GM19438 (cell line): ENCODE measurements around the gene CHD5.

Experiments
- ATAC-seq: cut with Tn5 transposase; IDR thresholded peaks from one replicate; pipeline ENCODE4 v1.9.1; 2021; ENCODE audit warnings: low read depth; ENCODE audit not compliant: unreplicated experiment

CHD5 gene

GRCh38 chr1:6177681-6178380, 2.3 kb downstream of the CHD5 start:
- no peak for ATAC-seq

- no peak for ATAC-seq
Observed at GRCh38 chr1:6176779-6177178, 3.3 kb downstream of the CHD5 start.

GRCh38 chr1:6175411-6175828, 4.7 kb downstream of the CHD5 start:
- no peak for ATAC-seq

- ATAC-seq, result no peak
Observed at GRCh38 chr1:6174621-6175410, 5.3 kb downstream of the CHD5 start.

- no peak for ATAC-seq
Observed at GRCh38 chr1:6172549-6172948, 7.6 kb downstream of the CHD5 start.

- ATAC-seq, result no peak
Observed at GRCh38 chr1:6171548-6172124, 8.5 kb downstream of the CHD5 start.

GRCh38 chr1:6170742-6171201, 9.3 kb downstream of the CHD5 start:
- ATAC-seq, result no peak

GRCh38 chr1:6170116-6170741, 9.9 kb downstream of the CHD5 start:
- no peak for ATAC-seq

GRCh38 chr1:6168947-6169586, 11.1 kb downstream of the CHD5 start:
- ATAC-seq, result no peak

- ATAC-seq, result no peak
Observed at GRCh38 chr1:6167391-6168303, 12.5 kb downstream of the CHD5 start.

- ATAC-seq, result no peak
Observed at GRCh38 chr1:6166655-6167390, 13.3 kb downstream of the CHD5 start.

- ATAC-seq, result no peak
Observed at GRCh38 chr1:6166221-6166620, 13.9 kb downstream of the CHD5 start.

- ATAC-seq, result no peak
Observed at GRCh38 chr1:6165441-6165985, 14.6 kb downstream of the CHD5 start.

GRCh38 chr1:6165027-6165426, 15.1 kb downstream of the CHD5 start:
- no peak for ATAC-seq

GRCh38 chr1:6163973-6164617, 16.0 kb downstream of the CHD5 start:
- no peak for ATAC-seq

- ATAC-seq, result no peak
Observed at GRCh38 chr1:6163191-6163972, 16.7 kb downstream of the CHD5 start.

GRCh38 chr1:6162773-6163172, 17.3 kb downstream of the CHD5 start:
- no peak for ATAC-seq
